HCT116 (cell line): ENCODE measurements around the gene FAM50A. TPM values are rescaled to one million over a fixed set of nuclear protein-coding genes. Genes with fewer than 3 reads are reported as not detected.
A peak's percentile ranks its signal among the peaks of the same experiment; 100 is the strongest.

ENCODE experiments used
- ATAC-seq: fragments of 200-7000 bp; cut with Tn5 transposase; 2 replicates; pipeline ENCODE4 v1.9.1; 2020; ENCODE audit warnings: mild to moderate bottlenecking, moderate library complexity
- BruUV-seq: library from RNA; stranded (reverse); fragments of 400-500 nt; replicated peaks from 2 replicates; lab custom pipeline; 2021; lab: Mats Ljungman, UMichigan
- CTCF ChIA-PET: fragments of 300-600 bp; sonication (Branson Sonifier 250); formaldehyde crosslinking; loops from one replicate; lab custom pipeline; 2021; ENCODE audit warnings: antibody characterized with exemption; lab: Charles Lee
- POLR2A ChIA-PET: fragments of 300-600, 350-600 bp; sonication (Branson Sonifier 250); formaldehyde crosslinking; loops from one replicate; lab custom pipeline; 2021; ENCODE audit warnings: antibody characterized with exemption; lab: Charles Lee
- RAD21 ChIA-PET, 2 experiments: fragments of 300-600 bp; sonication (Branson Sonifier 250); formaldehyde crosslinking; loops; one replicate each; lab custom pipeline; 2023; ENCODE audit warnings: low total read pairs in 2 of 2; ENCODE audit not compliant: uncharacterized antibody in 2 of 2, unreplicated experiment in 2 of 2, low non-redundant PET in 1 of 2; lab: Charles Lee
- DNase-seq: peaks from one replicate; pipeline ENCODE4 v3.0.0-alpha.2; 2010; ENCODE audit warnings: low read depth, low spot score
- H2AFZ ChIP-seq: fragments of 200-600 bp; shearing (Covaris generic), sonication (generic); 2 replicates; pipeline ENCODE4 v1.6.1; 2017; ENCODE audit warnings: low read depth, mixed run types, mixed read lengths, antibody characterized with exemption, low read length; ENCODE audit not compliant: poor library complexity, severe bottlenecking
- H3K27ac ChIP-seq: 2 replicates; pipeline ENCODE4 v1.5.1; 2012; ENCODE audit warnings: low read depth, low read length
- H3K27me3 ChIP-seq: fragments of 200-600 bp; sonication (generic); 2 replicates; pipeline ENCODE4 v1.6.1; 2016; ENCODE audit warnings: mixed run types, low read length, mixed read lengths; ENCODE audit not compliant: insufficient read depth
- H3K36me3 ChIP-seq, 2 experiments: fragments of 200-500 bp in 1 of 2; fragments of 200-600 bp in 1 of 2; sonication (Bioruptor generic) in 1 of 2; sonication (generic) in 1 of 2; 2 replicates each; pipeline versions ENCODE4 v1.5.1 to v1.6.1; 2014 to 2016; ENCODE audit warnings: low read length in 2 of 2, inconsistent platforms in 1 of 2, mixed read lengths in 1 of 2, mixed run types in 1 of 2; ENCODE audit not compliant: insufficient read depth in 2 of 2, control insufficient read depth in 1 of 2
- H3K4me1 ChIP-seq, 2 experiments: fragments of 200-600 bp in 1 of 2; sonication (generic) in 1 of 2; 2 replicates each; pipeline versions ENCODE4 v1.5.1 to v1.6.1; 2012 to 2017; ENCODE audit warnings: low read length in 2 of 2, inconsistent platforms in 1 of 2, mild to moderate bottlenecking in 1 of 2, mixed read lengths in 1 of 2, mixed run types in 1 of 2, moderate library complexity in 1 of 2; ENCODE audit not compliant: insufficient read depth in 2 of 2, control insufficient read depth in 1 of 2
- H3K4me2 ChIP-seq: fragments of 200-600 bp; sonication (generic); 2 replicates; pipeline ENCODE4 v1.6.1; 2017; ENCODE audit warnings: mixed run types, low read length, mixed read lengths
- H3K4me3 ChIP-seq, 2 experiments: fragments of 200-600 bp in 1 of 2; sonication (generic) in 1 of 2; replicated peaks in 1 of 2; 2 replicates each; pipeline ENCODE4 v1.5.1; 2011 to 2016; ENCODE audit warnings: low read length in 2 of 2, control low read depth in 1 of 2, low read depth in 1 of 2, mild to moderate bottlenecking in 1 of 2, mixed read lengths in 1 of 2, mixed run types in 1 of 2
- H3K79me2 ChIP-seq: fragments of 200-600 bp; sonication (generic); 2 replicates; pipeline ENCODE4 v1.6.1; 2017; ENCODE audit warnings: mild to moderate bottlenecking, mixed run types, low read length, moderate library complexity, mixed read lengths; ENCODE audit not compliant: insufficient read depth
- H3K9ac ChIP-seq: fragments of 200-600 bp; sonication (generic); 2 replicates; pipeline ENCODE4 v1.6.1; 2016; ENCODE audit warnings: low read length, mixed read lengths
- H3K9me2 ChIP-seq: fragments of 200-600 bp; sonication (generic), shearing (Covaris generic); 2 replicates; pipeline ENCODE4 v1.6.1; 2017; ENCODE audit warnings: mixed run types, mild to moderate bottlenecking, moderate library complexity; ENCODE audit not compliant: insufficient read depth
- H3K9me3 ChIP-seq, 2 experiments: fragments of 200-500 bp in 1 of 2; fragments of 200-600 bp in 1 of 2; sonication (Bioruptor generic) in 1 of 2; sonication (generic) in 1 of 2; 2 replicates each; pipeline ENCODE4 v1.6.1; 2014 to 2017; ENCODE audit warnings: low read length in 2 of 2, mixed read lengths in 2 of 2, inconsistent platforms in 1 of 2, low read depth in 1 of 2, mild to moderate bottlenecking in 1 of 2, mixed run types in 1 of 2, moderate library complexity in 1 of 2; ENCODE audit not compliant: control insufficient read depth in 1 of 2, insufficient read depth in 1 of 2
- H4K20me1 ChIP-seq: fragments of 200-600 bp; sonication (generic), shearing (Covaris generic); 2 replicates; pipeline ENCODE4 v1.6.1; 2017; ENCODE audit warnings: mixed run types, mild to moderate bottlenecking, moderate library complexity; ENCODE audit not compliant: insufficient read depth
- ATF3 ChIP-seq: IDR thresholded peaks from 2 replicates; pipeline ENCODE4 v1.6.1; 2012
- CBX3 ChIP-seq: IDR thresholded peaks from 2 replicates; pipeline ENCODE4 v1.6.1; 2012; ENCODE audit warnings: low read depth
- CEBPB ChIP-seq: IDR thresholded peaks from 2 replicates; pipeline ENCODE4 v1.6.1; 2012; ENCODE audit warnings: low read depth
- CTCF ChIP-seq, 3 experiments: fragments of 200-600 bp in 1 of 3; sonication (generic) in 1 of 3; IDR thresholded peaks in 2 of 3; conservative IDR thresholded peaks in 1 of 3; 2 replicates each; pipeline ENCODE4 v1.5.1; 2012 to 2017; ENCODE audit warnings: low read depth in 2 of 3, low read length in 2 of 3, antibody characterized with exemption in 1 of 3, borderline replicate concordance in 1 of 3, control low read depth in 1 of 3, mild to moderate bottlenecking in 1 of 3, mixed read lengths in 1 of 3, mixed run types in 1 of 3, moderate library complexity in 1 of 3; ENCODE audit not compliant: insufficient read depth in 1 of 3
- EGR1 ChIP-seq: IDR thresholded peaks from 2 replicates; pipeline ENCODE4 v1.6.1; 2012; ENCODE audit warnings: low read depth
- ELF1 ChIP-seq: IDR thresholded peaks from 2 replicates; pipeline ENCODE4 v1.6.1; 2012; ENCODE audit warnings: low read depth, borderline replicate concordance
- EZH2 ChIP-seq: fragments of 200-600 bp; sonication (generic); IDR thresholded peaks from 2 replicates; pipeline ENCODE4 v1.6.1; 2017; ENCODE audit warnings: antibody characterized with exemption, mixed run types
- JUND ChIP-seq: IDR thresholded peaks from 2 replicates; pipeline ENCODE4 v1.6.1; 2012
- MAX ChIP-seq: IDR thresholded peaks from 2 replicates; pipeline ENCODE4 v1.6.1; 2012
- POLR2AphosphoS5 ChIP-seq: IDR thresholded peaks from 2 replicates; pipeline ENCODE4 v1.6.1; 2011; ENCODE audit warnings: mild to moderate bottlenecking, low read depth, low read length, moderate library complexity
- RAD21 ChIP-seq: IDR thresholded peaks from 2 replicates; pipeline ENCODE4 v1.6.1; 2012; ENCODE audit warnings: low read depth, mild to moderate bottlenecking
- SIN3A ChIP-seq: IDR thresholded peaks from 2 replicates; pipeline ENCODE4 v1.6.1; 2012; ENCODE audit warnings: low read depth
- SP1 ChIP-seq: IDR thresholded peaks from 2 replicates; pipeline ENCODE4 v1.6.1; 2012; ENCODE audit warnings: low read depth
- SRF ChIP-seq: IDR thresholded peaks from 2 replicates; pipeline ENCODE4 v1.6.1; 2012; ENCODE audit warnings: low read depth
- TCF7L2 ChIP-seq: IDR thresholded peaks from 2 replicates; pipeline ENCODE4 v1.7.0; 2011; ENCODE audit warnings: borderline replicate concordance, inconsistent platforms; ENCODE audit not compliant: insufficient read depth, insufficient read length; ENCODE audit errors: extremely low read depth
- YY1 ChIP-seq: IDR thresholded peaks from 2 replicates; pipeline ENCODE4 v1.6.1; 2011; ENCODE audit warnings: low read length, low read depth, moderate library complexity, mild to moderate bottlenecking; ENCODE audit not compliant: insufficient replicate concordance; ENCODE audit errors: extremely low read depth
- ZBTB33 ChIP-seq: IDR thresholded peaks from 2 replicates; pipeline ENCODE4 v1.6.1; 2011; ENCODE audit warnings: mild to moderate bottlenecking, low read length, moderate library complexity; ENCODE audit not compliant: insufficient replicate concordance; ENCODE audit errors: extremely low read depth
- ZNF274 ChIP-seq: fragments of 200-500 bp; sonication (Bioruptor generic); IDR thresholded peaks from 2 replicates; pipeline ENCODE4 v1.6.1; 2014; ENCODE audit warnings: mild to moderate bottlenecking, low read depth, low read length, inconsistent platforms
- intact Hi-C: fragments of 100-400 bp; cut with micrococcal nuclease; formaldehyde crosslinking; loops from 2 replicates; pipeline ENCODE4 v1.10.0; 2022
- total RNA-seq: library from RNA; stranded (reverse); gene quantifications from one replicate; pipeline ENCODE4 v1.2.1, GENCODE V29; 2021; ENCODE audit not compliant: unreplicated experiment

FAM50A gene
- total RNA-seq, 1 experiment from 2014 or later = 46.5 TPM

GRCh38 chrX:154487518-154488290 lies 43.8 kb downstream of the FAM50A start:
- ChIA-PET CTCF (interaction anchor here (1.1 kb wide), 1 partner anchor 114 kb away, joined by 3 read pairs; no protein-coding TSS in a partner anchor), POLR2A (no interaction called here)
- peak overlapping the region; percentile 70; the same call in 1 of the 2 replicates for H3K4me2 ChIP-seq

More at GRCh38 chrX:154487518-154488290, 43.8 kb downstream of the FAM50A start:
- peaks cover 7 to 36% of the 10 kb centered on the region in 2 experiments; a peak in 3 of 4 replicates for H3K4me1 ChIP-seq
- no peak overlapping the region for H3K9ac ChIP-seq
- H2AFZ ChIP-seq = no peak overlapping the region
- H3K9me3 ChIP-seq = no peaks in the 10 kb centered on the region
- no peaks in the 10 kb centered on the region for H3K27me3 ChIP-seq
- H4K20me1 ChIP-seq = no peaks in the 10 kb centered on the region
- ATAC-seq (no peak), DNase-seq (no peak)
- H3K79me2 ChIP-seq = peaks cover 15% of the 10 kb centered on the region
- no peaks in the 10 kb centered on the region for H3K9me2 ChIP-seq
- H3K4me3 ChIP-seq = no peak overlapping the region
- RAD21 ChIA-PET = no interaction called here
- H3K36me3 ChIP-seq = peaks cover 0 to 10% of the 10 kb centered on the region in 2 experiments; a peak in 1 of 4 replicates
- intact Hi-C loops = no loop called here
- no TSS peak for BruUV-seq
- TF ChIP-seq MAX (no peak), YY1 (no peak), CBX3 (no peak), ATF3 (no peak), ZBTB33 (no peak), CEBPB (no peak), ZNF274 (no peak), EGR1 (no peak), POLR2AphosphoS5 (no peak), ELF1 (no peak), TCF7L2 (no peak), EZH2 (no peak), CTCF (IDR thresholded peaks at IDR 0.05 in 2 of 3, conservative IDR thresholded peaks at IDR 0.05 in 1 of 3; ENCODE audit: borderline replicate concordance in 1 of 3, insufficient read depth in 1 of 3, low read depth in 2 of 3, low read length in 2 of 3) (no peak), JUND (no peak), SP1 (no peak), RAD21 (no peak), SRF (no peak), SIN3A (no peak)
- peak overlapping the region; percentile 92 for H3K27ac ChIP-seq
